ENCODE data around the gene GPN2.

DNA sequence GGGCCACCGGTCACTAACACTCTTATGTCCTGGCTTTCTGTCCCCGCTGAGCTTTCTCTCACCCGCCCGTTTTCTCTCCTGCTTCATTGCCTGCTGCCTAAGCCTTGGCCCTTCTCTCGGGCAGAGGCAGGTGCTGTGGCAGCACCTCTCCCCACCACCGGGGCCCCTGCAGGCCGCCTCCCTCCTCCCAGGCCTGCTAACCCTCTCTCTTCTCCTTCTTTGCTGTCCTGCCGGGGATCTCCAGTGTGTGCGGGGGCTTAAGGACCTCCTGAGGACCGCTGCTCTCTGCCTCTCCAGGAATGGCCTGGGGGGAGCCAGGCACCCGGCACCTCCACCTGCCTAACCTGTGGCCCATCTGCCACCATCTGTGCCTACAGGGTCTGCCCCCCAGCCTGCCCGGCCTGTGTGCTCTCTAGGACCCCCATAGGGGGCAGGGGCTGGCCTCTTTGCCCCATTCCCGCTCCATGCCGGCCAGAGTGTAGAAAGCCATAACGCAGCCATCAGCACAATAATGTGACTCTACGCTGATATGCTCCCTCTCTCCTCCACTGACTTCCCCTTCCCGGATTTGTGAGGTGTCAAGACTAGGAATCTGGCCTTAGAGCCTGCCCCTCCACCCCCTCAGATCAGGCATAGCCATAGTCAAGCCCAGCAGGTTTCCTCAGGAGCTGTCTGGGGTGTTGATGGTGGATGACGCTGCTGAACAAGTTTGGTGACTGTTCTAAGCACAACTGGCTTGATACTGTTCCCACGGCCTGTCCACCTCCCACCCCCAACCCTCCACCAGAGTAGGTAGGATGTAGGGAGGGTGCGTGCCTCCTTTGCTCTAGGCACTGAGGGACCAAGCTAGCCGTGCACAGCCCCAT lies 33.2 kb downstream of the GPN2 start:
- TF ChIP-seq ZNF565 (CRISPR knock-in tag; conservative IDR thresholded peaks at IDR 0.05; ENCODE audit: low read depth) (no peak), TCF4 (CRISPR knock-in tag; IDR thresholded peaks at IDR 0.05; ENCODE audit: borderline replicate concordance) (no peak), ARNTL (CRISPR knock-in tag; IDR thresholded peaks at IDR 0.05; ENCODE audit: borderline replicate concordance, low read depth) (no peak)

Measured in SK-N-SH treated with all-trans-retinoic acid at 6 μM for 48 hours (cell line).